Fibroblast of mammary gland (primary cell): ENCODE measurements around the gene PPM1L.
A peak's percentile ranks its signal among the peaks of the same experiment; 100 is the strongest.

Source experiments
- DNase-seq: peaks from one replicate; pipeline ENCODE4 v3.0.0-alpha.2; 2010; ENCODE audit warnings: low read depth
- H3K4me3 ChIP-seq: 2 replicates; pipeline ENCODE4 v1.5.1; 2011; ENCODE audit warnings: low read depth, mild to moderate bottlenecking, low read length, moderate library complexity; ENCODE audit not compliant: control insufficient read depth
- TF ChIP-seq, protein P1 (sequence below): conservative IDR thresholded peaks from 2 replicates; pipeline ENCODE4 v1.5.1; 2011; ENCODE audit warnings: low read depth, low read length, inconsistent platforms; ENCODE audit not compliant: control insufficient read depth, insufficient read depth

The PPM1L gene

DNA sequence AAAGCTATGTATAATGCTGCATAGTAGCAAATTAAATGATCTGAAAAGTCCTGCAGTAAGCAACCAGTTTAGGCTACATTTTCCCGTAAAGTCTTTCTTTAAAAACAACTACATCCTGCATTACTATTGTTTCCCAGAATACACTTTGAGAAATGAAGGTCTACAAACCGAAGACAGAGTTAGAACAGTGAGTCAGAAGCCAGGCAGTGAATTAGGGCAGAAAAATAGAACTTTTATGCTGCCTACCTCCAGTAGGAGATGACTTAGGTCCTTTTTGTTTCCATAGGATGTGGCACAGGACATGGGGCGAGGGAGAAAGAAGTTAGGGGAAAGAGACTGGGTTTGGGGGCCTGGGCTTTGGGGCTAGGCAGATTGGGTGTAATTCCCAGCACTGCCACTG lies 127.3 kb downstream of the PPM1L start:
- TF ChIP-seq, protein P1, sequence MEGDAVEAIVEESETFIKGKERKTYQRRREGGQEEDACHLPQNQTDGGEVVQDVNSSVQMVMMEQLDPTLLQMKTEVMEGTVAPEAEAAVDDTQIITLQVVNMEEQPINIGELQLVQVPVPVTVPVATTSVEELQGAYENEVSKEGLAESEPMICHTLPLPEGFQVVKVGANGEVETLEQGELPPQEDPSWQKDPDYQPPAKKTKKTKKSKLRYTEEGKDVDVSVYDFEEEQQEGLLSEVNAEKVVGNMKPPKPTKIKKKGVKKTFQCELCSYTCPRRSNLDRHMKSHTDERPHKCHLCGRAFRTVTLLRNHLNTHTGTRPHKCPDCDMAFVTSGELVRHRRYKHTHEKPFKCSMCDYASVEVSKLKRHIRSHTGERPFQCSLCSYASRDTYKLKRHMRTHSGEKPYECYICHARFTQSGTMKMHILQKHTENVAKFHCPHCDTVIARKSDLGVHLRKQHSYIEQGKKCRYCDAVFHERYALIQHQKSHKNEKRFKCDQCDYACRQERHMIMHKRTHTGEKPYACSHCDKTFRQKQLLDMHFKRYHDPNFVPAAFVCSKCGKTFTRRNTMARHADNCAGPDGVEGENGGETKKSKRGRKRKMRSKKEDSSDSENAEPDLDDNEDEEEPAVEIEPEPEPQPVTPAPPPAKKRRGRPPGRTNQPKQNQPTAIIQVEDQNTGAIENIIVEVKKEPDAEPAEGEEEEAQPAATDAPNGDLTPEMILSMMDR, result no peak
- DNase-seq, result no peak
- no peak overlapping the region for H3K4me3 ChIP-seq

DNA sequence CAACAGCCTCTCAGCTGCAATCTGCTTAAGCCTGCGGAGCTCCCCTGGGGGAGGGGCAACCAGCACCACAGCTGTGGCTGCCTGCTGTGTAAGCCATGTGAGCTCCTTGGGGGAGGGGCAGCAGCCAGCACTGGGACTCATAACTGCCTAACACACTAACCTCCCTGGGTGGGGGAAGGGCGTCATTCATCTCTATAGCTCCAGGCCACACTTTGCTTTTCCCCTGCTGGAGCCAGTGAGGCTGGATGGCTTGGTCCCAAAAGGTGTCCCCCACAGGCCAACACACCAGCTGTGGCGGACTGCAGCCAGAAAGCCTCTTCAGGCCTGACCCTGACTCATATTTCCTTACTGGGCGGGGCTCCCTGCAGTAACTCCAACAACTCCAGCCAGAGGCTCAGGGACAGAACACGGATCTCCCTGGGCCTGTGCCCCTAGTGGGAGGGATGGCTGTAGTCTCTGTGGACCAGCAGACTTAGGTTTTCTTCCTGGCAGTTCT lies 129.8 kb downstream of the PPM1L start:
- peak; percentile 75 for DNase-seq
- TF ChIP-seq, protein P1, result peak; percentile 3
- no peak overlapping the region for H3K4me3 ChIP-seq

DNA sequence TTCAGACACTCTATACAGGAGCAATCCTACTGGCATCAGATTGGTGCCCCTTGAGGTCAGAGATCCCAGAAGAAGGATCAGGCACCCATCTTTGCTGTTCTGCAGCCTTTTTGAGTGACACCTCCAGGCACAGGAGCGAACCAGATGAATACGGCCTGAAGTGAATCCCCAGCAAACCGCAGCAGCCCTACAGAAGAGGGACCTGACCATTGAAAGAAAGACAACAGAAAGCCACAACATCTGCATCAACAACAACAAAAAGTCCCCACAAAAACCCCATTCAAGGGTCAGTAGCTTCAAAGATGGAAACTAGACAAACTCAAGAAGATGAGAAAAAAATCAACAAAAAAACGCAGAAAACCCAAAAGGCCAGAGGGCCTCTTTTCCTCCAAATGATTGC lies 130.4 kb downstream of the PPM1L start:
- no peak overlapping the region for H3K4me3 ChIP-seq
- TF ChIP-seq, protein P1, result no peak
- DNase-seq, result no peak

DNA sequence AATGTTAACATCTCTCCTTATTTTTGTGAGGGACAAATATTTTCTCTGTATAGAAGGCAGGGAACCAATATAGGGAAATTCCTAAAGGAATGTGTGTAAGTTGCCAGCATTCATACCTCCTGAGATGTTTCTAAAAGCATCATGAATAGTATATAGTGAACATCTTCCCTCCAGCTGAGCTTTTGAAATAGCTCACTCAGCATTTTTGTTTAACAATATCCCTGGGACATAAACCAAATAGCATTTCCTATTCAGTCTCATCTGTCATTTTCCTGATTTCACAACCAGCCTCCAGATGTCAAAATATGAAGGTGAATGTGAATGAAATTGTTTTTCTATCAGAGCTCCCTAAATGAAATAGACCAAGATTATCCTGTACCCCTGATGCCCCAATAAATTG lies 137.2 kb downstream of the PPM1L start:
- DNase-seq, result no peak
- H3K4me3 ChIP-seq, result no peak overlapping the region
- TF ChIP-seq, protein P1, result no peak

DNA sequence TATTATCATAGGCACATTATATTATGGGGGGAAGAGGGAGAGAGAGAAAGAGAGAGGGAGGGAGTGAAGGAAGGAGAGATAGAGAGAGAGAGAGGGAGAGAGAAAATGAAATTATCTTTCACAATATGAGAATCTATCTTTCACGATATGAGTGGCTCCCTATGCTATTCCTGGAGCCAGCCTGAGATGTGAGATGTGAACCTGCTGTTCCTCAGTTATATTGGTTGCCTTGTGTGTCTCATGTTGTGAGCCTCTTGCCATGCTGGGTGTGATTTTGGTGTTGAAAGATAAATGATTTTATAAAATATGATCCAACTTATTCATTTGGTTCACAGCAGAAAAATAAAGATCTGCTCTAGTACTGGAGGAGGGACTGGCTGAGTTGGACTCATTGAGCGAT lies 148.7 kb downstream of the PPM1L start:
- H3K4me3 ChIP-seq, result no peak overlapping the region
- TF ChIP-seq, protein P1, result no peak
- no peak for DNase-seq

DNA sequence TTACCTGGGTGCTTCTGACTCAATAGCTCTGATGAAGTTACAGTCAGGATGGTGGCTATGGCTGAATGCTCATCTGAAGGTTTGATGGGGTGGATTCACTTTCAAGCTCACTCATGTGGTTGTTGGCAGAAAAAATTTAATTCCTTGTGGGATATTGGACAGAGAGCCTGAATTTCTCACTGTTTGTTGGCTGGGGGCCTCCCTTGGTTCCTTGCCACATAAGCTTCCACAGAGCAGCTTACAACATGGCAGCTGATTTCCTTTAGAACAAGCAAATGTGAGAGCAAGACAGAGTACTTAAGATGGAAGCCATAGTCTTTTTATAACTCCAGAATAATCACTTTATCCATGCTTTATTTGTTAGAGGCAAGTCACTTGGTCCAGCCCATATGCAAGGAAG lies 150.6 kb downstream of the PPM1L start:
- DNase-seq, result no peak
- TF ChIP-seq, protein P1, result no peak
- H3K4me3 ChIP-seq, result no peak overlapping the region

DNA sequence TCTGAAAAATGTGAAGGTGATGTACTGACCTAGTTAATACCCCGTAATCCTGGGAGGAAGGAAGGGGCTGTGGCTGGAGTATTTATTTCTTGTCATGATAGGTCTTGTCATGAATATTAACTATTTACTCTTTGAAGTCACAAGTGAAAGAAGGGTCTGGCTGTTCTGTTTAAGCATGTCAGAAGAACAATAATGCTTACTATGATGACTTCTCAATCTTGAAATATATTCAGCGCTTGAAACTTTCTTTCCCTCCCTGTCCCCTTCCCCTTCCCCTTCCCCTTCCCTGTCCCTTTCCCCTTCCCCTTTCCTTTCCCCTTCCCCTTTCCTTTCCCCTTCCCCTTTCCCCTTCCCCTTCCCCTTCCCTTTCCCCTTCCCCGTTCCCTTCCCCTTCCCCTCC lies 153.9 kb downstream of the PPM1L start:
- TF ChIP-seq, protein P1, result no peak
- DNase-seq, result no peak
- no peak overlapping the region for H3K4me3 ChIP-seq
